Measurements from ENCODE around the gene AIRE. TPM values are rescaled to one million over a fixed set of nuclear protein-coding genes. Genes with fewer than 3 reads are reported as not detected.

Gene AIRE
- total and polyA plus RNA-seq, 8 donors, result 0.06 to 0.21 (median 0.09) TPM; not detected in 2

GRCh38 chr21:44263221-44263760 is 22.4 kb upstream of the AIRE start:
- Histone ChIP-seq H3K36me3 (no peaks in the 10 kb centered on the region), H3K4me3 (no peak overlapping the region), H3K9me3 (peaks cover 0 to 3% of the 10 kb centered on the region in 2 donors), H3K27ac (no peak overlapping the region), H3K4me1 (no peaks in the 10 kb centered on the region), H3K27me3 (peaks cover 0 to 5% of the 10 kb centered on the region in 2 donors)
- intact Hi-C loops (cut with DNase I), result no loop called here
- DNase-seq, result peak in 1 of 4 donors; percentile 68
- no peak for ATAC-seq
- TF ChIP-seq CTCF (IDR thresholded peaks at IDR 0.05), result no peak

DNA sequence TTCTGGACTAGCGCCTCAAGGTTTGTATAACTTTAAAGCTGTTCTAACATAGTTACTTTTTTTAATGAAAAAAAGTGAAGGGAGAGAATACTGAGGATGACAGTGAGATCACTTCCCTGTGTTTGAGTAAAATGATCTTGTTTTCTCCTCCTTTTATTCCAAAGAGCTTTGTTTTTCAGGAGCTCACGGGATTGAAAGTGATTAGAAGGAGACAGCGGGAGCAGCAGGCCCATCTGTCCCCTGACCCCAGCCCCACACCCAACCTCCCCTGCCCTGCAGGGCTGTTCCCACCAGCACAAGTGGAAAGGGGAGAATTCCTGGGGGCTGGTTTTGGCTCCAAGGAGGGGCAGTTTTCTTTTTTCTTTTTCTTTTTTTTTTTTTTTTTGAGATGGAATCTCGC is 21.9 kb upstream of the AIRE start:
- DNase-seq, result no peak
- peaks cover 0 to 3% of the 10 kb centered on the region in 2 donors for H3K9me3 ChIP-seq
- H3K27me3 ChIP-seq, result peaks cover 0 to 5% of the 10 kb centered on the region in 2 donors
- H3K4me1 ChIP-seq, result no peaks in the 10 kb centered on the region
- no peak for TF ChIP-seq CTCF (IDR thresholded peaks at IDR 0.05)
- intact Hi-C loops (cut with DNase I), result no loop called here
- no peak overlapping the region for H3K27ac ChIP-seq
- H3K36me3 ChIP-seq, result no peaks in the 10 kb centered on the region
- no peak overlapping the region for H3K4me3 ChIP-seq
- no peak for ATAC-seq

DNA sequence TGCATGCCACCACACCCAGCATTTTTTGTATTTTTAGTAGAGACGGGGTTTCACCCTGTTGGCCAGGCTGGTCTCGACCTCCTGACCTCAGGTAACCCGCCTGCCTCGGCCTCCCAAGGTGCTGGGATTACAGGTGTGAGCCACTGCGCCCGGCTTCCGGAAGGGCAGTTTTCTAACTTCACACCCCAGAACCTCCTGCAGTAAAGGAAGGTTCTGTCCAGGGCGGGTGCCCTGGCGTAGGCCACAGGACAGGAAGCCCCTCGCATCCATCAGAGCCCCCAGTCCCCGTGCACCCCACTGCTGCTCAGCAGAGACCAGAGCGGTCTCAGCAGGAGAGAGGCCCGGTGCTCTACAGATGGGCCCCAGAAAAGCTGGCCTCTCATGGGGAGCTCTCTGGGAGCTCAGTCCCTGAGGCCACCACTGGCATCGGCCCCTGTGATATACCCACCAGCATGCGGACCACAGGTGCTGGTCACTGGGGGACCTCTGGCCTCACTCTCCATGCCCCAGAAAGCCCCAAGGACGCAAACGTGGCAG is 19.9 kb upstream of the AIRE start:
- Histone ChIP-seq H3K4me1 (no peaks in the 10 kb centered on the region), H3K9me3 (no peaks in the 10 kb centered on the region), H3K27ac (no peak overlapping the region), H3K4me3 (no peak overlapping the region), H3K36me3 (no peaks in the 10 kb centered on the region), H3K27me3 (peaks cover 0 to 5% of the 10 kb centered on the region in 2 donors)
- ATAC-seq, result no peak
- no peak for TF ChIP-seq CTCF (IDR thresholded peaks at IDR 0.05)
- DNase-seq, result peak in 1 of 4 donors; percentile 67
- intact Hi-C loops (cut with DNase I), result no loop called here

DNA sequence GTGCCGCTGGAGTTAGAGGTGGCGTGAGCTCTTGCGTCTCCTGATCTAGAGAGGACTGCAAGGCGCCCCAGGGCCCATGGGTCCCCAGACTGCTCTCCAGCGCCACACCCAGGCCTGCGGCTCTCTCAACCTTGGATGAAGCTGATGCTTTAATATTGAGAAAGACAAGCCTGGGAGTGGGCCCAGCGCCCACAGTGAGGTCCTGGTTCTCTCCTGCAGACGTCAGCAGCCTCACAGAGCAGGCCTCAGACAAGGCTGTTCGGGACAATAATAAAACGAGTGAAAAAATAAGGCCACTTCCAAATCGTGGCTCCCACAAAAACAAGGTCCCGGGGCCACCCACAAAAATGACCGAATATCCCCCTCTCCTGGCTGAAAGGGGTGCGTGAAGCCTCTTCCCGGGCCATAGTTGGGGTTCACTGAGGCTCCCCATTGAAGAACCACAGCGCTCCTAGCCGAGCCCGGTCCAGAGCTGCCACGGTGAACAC is 18.0 kb upstream of the AIRE start:
- no peaks in the 10 kb centered on the region for H3K36me3 ChIP-seq
- intact Hi-C loops (cut with DNase I), result no loop called here
- DNase-seq (peak in 1 of 4 donors; percentile 54), ATAC-seq (no peak)
- peaks cover 0 to 5% of the 10 kb centered on the region in 2 donors for H3K27me3 ChIP-seq
- H3K4me3 ChIP-seq, result no peak overlapping the region
- H3K9me3 ChIP-seq, result no peaks in the 10 kb centered on the region
- no peak overlapping the region for H3K27ac ChIP-seq
- H3K4me1 ChIP-seq, result no peaks in the 10 kb centered on the region
- TF ChIP-seq CTCF (IDR thresholded peaks at IDR 0.05), result no peak

- no peak overlapping the region for H3K4me3 ChIP-seq
- no peaks in the 10 kb centered on the region for H3K36me3 ChIP-seq
- ATAC-seq (no peak), DNase-seq (peak in 1 of 4 donors; percentile 19)
- no peaks in the 10 kb centered on the region for H3K9me3 ChIP-seq
- H3K27ac ChIP-seq, result no peak overlapping the region
- no peaks in the 10 kb centered on the region for H3K27me3 ChIP-seq
- no peak for TF ChIP-seq CTCF (IDR thresholded peaks at IDR 0.05)
- no peaks in the 10 kb centered on the region for H3K4me1 ChIP-seq
- intact Hi-C loops (cut with DNase I), result no loop called here
These were observed 16.6 kb upstream of the AIRE start for GRCh38 chr21:44269090-44269489.
